Endothelial cell (in vitro differentiated cells): Measurements from ENCODE around the gene TSPAN10. TPM values are rescaled to one million over a fixed set of nuclear protein-coding genes. Genes with fewer than 3 reads are reported as not detected.

ENCODE experiments used
- DNase-seq: peaks from one replicate; pipeline ENCODE4 v3.0.0; 2021; ENCODE audit warnings: low spot score
- H3K27ac Mint-ChIP-seq: one replicate; pipeline ENCODE4 v1.8.0; 2021; ENCODE audit warnings: mixed read lengths, inconsistent platforms; ENCODE audit not compliant: unreplicated experiment
- H3K27me3 Mint-ChIP-seq: one replicate; pipeline ENCODE4 v1.8.0; 2021; ENCODE audit warnings: mild to moderate bottlenecking, moderate library complexity, mixed read lengths, inconsistent platforms; ENCODE audit not compliant: unreplicated experiment
- H3K36me3 Mint-ChIP-seq: one replicate; pipeline ENCODE4 v1.8.0; 2021; ENCODE audit warnings: mild to moderate bottlenecking, low read depth, mixed read lengths, inconsistent platforms; ENCODE audit not compliant: unreplicated experiment
- H3K4me1 Mint-ChIP-seq: one replicate; pipeline ENCODE4 v1.8.0; 2021; ENCODE audit warnings: mild to moderate bottlenecking, mixed read lengths, inconsistent platforms; ENCODE audit not compliant: unreplicated experiment
- H3K4me3 Mint-ChIP-seq: one replicate; pipeline ENCODE4 v1.8.0; 2021; ENCODE audit warnings: mild to moderate bottlenecking, mixed read lengths, inconsistent platforms; ENCODE audit not compliant: unreplicated experiment
- H3K9me3 Mint-ChIP-seq: one replicate; pipeline ENCODE4 v1.8.0; 2021; ENCODE audit warnings: mixed read lengths, inconsistent platforms; ENCODE audit not compliant: unreplicated experiment
- CTCF ChIP-seq: fragments of 200-600 bp; sonication (generic); IDR thresholded peaks from one replicate; pipeline ENCODE4 v1.5.0; 2021; ENCODE audit warnings: antibody characterized with exemption; ENCODE audit not compliant: unreplicated experiment
- microRNA-seq: library from miRNA; unstranded; fragments of <30 nt; microRNA quantifications from one replicate; pipeline ENCODE4, GENCODE V29; 2020; ENCODE audit not compliant: unreplicated experiment
- total RNA-seq: library from RNA; stranded (reverse); fragmentation: NEBNext Ultra II Directional; extraction: Animal tissue kit (Norgen Biotek cat#: 25700); gene quantifications from one replicate; pipeline ENCODE4 v1.2.1, GENCODE V29; 2021; ENCODE audit not compliant: unreplicated experiment

TSPAN10 gene
- total RNA-seq, 1 donor from 2014 or later: 2.5 TPM

GRCh38 chr17:81696218-81696941, 59.4 kb downstream of the TSPAN10 start:
- H3K27ac Mint-ChIP-seq: no peak overlapping the region
- peaks cover 22% of the 10 kb centered on the region for H3K36me3 Mint-ChIP-seq
- H3K4me1 Mint-ChIP-seq: peaks cover 4% of the 10 kb centered on the region
- no peaks in the 10 kb centered on the region for H3K9me3 Mint-ChIP-seq
- no peak for DNase-seq
- no peak overlapping the region for H3K4me3 Mint-ChIP-seq
- peaks cover 5% of the 10 kb centered on the region for H3K27me3 Mint-ChIP-seq
- TF ChIP-seq CTCF: no peak

- no peak for DNase-seq
- peaks cover 5% of the 10 kb centered on the region for H3K4me1 Mint-ChIP-seq
- no peaks in the 10 kb centered on the region for H3K9me3 Mint-ChIP-seq
- peaks cover 17% of the 10 kb centered on the region for H3K36me3 Mint-ChIP-seq
- H3K27ac Mint-ChIP-seq: peak overlapping the region; percentile 77
- no peak for TF ChIP-seq CTCF
- peaks cover 2% of the 10 kb centered on the region for H3K27me3 Mint-ChIP-seq
- peak overlapping the region; percentile 80 for H3K4me3 Mint-ChIP-seq
Observed at GRCh38 chr17:81697261-81698044, 60.5 kb downstream of the TSPAN10 start.

Small RNAs within 50 kb of the gene (microRNA-seq; reads per million reads assigned to microRNA genes)
- 3.1 reads per million, percentile 39 among the genes with 10 or more reads in this experiment for gene MIR6786

Other genes with a start within 250 kb of the TSPAN10 start
- gene BAHCC1, start 241.7 kb upstream of the TSPAN10 start, total RNA-seq: 10.7 TPM
- 4,184 TPM for gene ACTG1, start 124.4 kb upstream of the TSPAN10 start, total RNA-seq
- 1.5 TPM for gene FSCN2, start 108.8 kb upstream of the TSPAN10 start, total RNA-seq
- 40.6 TPM for gene FAAP100, start 84.8 kb upstream of the TSPAN10 start, total RNA-seq
- gene NPLOC4, start 84 bp upstream of the TSPAN10 start, total RNA-seq: 133 TPM
- gene PDE6G, start 19.3 kb downstream of the TSPAN10 start, total RNA-seq: 1.1 TPM
- gene OXLD1, start 29.4 kb downstream of the TSPAN10 start, total RNA-seq: 22.4 TPM
- 31.8 TPM for gene CCDC137, start 29.5 kb downstream of the TSPAN10 start, total RNA-seq
- gene ARL16, start 46.6 kb downstream of the TSPAN10 start, total RNA-seq: 54.0 TPM
- 142 TPM for gene HGS, start 46.8 kb downstream of the TSPAN10 start, total RNA-seq
- gene MRPL12, start 66.2 kb downstream of the TSPAN10 start, total RNA-seq: 58.5 TPM
- 6.7 TPM for gene SLC25A10, start 75.1 kb downstream of the TSPAN10 start, total RNA-seq
- gene GCGR, start 167.0 kb downstream of the TSPAN10 start, total RNA-seq: not detected
- gene MCRIP1, start 196.1 kb downstream of the TSPAN10 start, total RNA-seq: 190 TPM
- gene PPP1R27, start 197.9 kb downstream of the TSPAN10 start, total RNA-seq: not detected
- gene P4HB, start 223.3 kb downstream of the TSPAN10 start, total RNA-seq: 678 TPM
- 443 TPM for gene ARHGDIA, start 234.1 kb downstream of the TSPAN10 start, total RNA-seq